ENCODE measurements around the gene TLCD1.

Gene TLCD1

DNA sequence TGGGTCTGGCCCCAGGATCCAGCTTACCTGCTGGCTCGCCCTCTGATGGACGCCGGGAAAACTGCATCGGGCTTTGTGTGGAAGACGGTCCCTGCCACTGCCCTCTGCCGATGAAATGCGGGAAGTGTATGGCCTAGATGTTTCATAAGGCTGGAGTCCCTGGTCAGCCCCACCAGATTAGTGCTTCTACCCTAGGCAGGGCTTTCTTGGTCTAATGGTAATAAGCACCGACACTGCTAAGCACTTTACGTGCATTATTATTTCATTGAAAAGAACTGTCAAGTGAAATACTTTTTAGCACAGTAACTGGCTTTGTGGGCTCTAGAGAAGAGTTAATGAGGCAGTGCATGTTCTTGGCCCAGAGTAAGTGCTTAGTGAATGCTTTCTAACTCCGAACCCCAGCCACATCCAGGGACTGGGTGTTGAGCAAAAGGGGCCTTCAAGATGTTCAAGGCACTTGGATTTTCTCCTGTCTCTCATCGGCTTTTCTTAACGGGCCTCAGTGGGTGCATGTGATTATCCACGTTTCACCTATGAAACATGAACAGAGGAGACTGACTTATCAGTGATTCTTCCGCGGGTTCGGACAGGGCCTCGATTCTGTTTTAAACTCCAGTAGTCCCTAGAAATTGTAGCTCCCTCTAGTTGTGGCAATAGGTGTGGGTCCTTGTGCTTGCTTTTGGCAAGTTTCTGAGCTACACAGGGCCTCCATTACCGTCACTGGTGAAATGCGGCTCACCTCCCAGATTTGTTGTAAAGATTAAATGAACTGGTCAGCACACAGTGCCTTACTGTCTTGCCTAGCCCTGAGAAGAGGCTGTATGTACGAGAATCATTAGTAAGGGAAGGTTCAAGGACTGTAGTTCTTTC lies 24.4 kb upstream of the TLCD1 start:
- peaks cover 37% of the 10 kb centered on the region for H3K4me1 ChIP-seq (ENCODE audit: low read depth, poor library complexity, severe bottlenecking)
- H3K9ac ChIP-seq: no peak overlapping the region
- H3K4me3 ChIP-seq (IDR thresholded peaks at IDR 0.05; ENCODE audit: insufficient read depth, low read depth, low read length): no peak overlapping the region
- H3K79me2 ChIP-seq (ENCODE audit: insufficient read depth, low read depth): peaks cover 11% of the 10 kb centered on the region
- no peak overlapping the region for H2AFZ ChIP-seq (ENCODE audit: low read depth)
- H3K36me3 ChIP-seq (ENCODE audit: insufficient read depth): no peaks in the 10 kb centered on the region; the same call in 1 of the 2 replicates
- 0 out of 2 replicates have a peak, but pooled peaks cover 9% of the 10 kb centered on the region for H4K20me1 ChIP-seq (ENCODE audit: insufficient read depth)
- H3K27ac ChIP-seq: no peak overlapping the region
- TF ChIP-seq CTCF (conservative IDR thresholded peaks at IDR 0.05; ENCODE audit: low read depth, low read length): peak; percentile 96
- no peaks in the 10 kb centered on the region for H3K27me3 ChIP-seq (ENCODE audit: insufficient read depth, low read depth)
- no peak overlapping the region for H3K4me2 ChIP-seq

- peaks cover 38% of the 10 kb centered on the region for H3K4me1 ChIP-seq (ENCODE audit: low read depth, poor library complexity, severe bottlenecking)
- H3K4me2 ChIP-seq: no peak overlapping the region
- no peak overlapping the region for H3K9ac ChIP-seq
- no peak overlapping the region for H3K4me3 ChIP-seq (IDR thresholded peaks at IDR 0.05; ENCODE audit: insufficient read depth, low read depth, low read length)
- TF ChIP-seq CTCF (conservative IDR thresholded peaks at IDR 0.05; ENCODE audit: low read depth, low read length): no peak
- peaks cover 19% of the 10 kb centered on the region for H3K79me2 ChIP-seq (ENCODE audit: insufficient read depth, low read depth)
- no peak overlapping the region for H2AFZ ChIP-seq (ENCODE audit: low read depth)
- H3K27ac ChIP-seq: peak overlapping the region; percentile 22; the same call in 1 of the 2 replicates
- H4K20me1 ChIP-seq (ENCODE audit: insufficient read depth): 0 out of 2 replicates have a peak, but pooled peaks cover 9% of the 10 kb centered on the region
- H3K36me3 ChIP-seq (ENCODE audit: insufficient read depth): no peaks in the 10 kb centered on the region; the same call in 1 of the 2 replicates
- no peaks in the 10 kb centered on the region for H3K27me3 ChIP-seq (ENCODE audit: insufficient read depth, low read depth)
These were observed 23.6 kb upstream of the TLCD1 start for GRCh38 chr17:28749516-28750177.

DNA sequence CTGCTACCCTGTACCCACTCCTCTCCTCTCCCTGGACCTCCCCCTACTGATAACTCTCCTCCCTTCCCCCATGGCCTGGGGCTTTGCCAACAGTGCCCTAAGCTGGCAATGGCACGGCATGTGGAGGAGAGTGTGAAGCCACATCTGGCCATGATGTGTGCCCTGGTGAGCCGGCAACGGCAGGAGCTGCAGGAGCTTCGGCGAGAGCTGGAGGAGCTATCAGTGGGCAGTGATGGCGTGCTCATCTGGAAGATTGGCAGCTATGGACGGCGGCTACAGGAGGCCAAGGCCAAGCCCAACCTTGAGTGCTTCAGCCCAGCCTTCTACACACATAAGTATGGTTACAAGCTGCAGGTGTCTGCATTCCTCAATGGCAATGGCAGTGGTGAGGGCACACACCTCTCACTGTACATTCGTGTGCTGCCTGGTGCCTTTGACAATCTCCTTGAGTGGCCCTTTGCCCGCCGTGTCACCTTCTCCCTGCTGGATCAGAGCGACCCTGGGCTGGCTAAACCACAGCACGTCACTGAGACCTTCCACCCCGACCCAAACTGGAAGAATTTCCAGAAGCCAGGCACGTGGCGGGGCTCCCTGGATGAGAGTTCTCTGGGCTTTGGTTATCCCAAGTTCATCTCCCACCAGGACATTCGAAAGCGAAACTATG lies 23.0 kb upstream of the TLCD1 start:
- 0 out of 2 replicates have a peak, but pooled peaks cover 9% of the 10 kb centered on the region for H4K20me1 ChIP-seq (ENCODE audit: insufficient read depth)
- peaks cover 38% of the 10 kb centered on the region for H3K4me1 ChIP-seq (ENCODE audit: low read depth, poor library complexity, severe bottlenecking)
- H3K4me2 ChIP-seq: no peak overlapping the region
- no peak overlapping the region for H3K9ac ChIP-seq
- no peaks in the 10 kb centered on the region; the same call in 1 of the 2 replicates for H3K36me3 ChIP-seq (ENCODE audit: insufficient read depth)
- H3K4me3 ChIP-seq (IDR thresholded peaks at IDR 0.05; ENCODE audit: insufficient read depth, low read depth, low read length): no peak overlapping the region
- H2AFZ ChIP-seq (ENCODE audit: low read depth): no peak overlapping the region
- H3K79me2 ChIP-seq (ENCODE audit: insufficient read depth, low read depth): peaks cover 24% of the 10 kb centered on the region
- no peak for TF ChIP-seq CTCF (conservative IDR thresholded peaks at IDR 0.05; ENCODE audit: low read depth, low read length)
- H3K27me3 ChIP-seq (ENCODE audit: insufficient read depth, low read depth): no peaks in the 10 kb centered on the region
- H3K27ac ChIP-seq: no peak overlapping the region

Measured in KMS-11 (cell line).